GM12878 (cell line): ENCODE measurements around the gene MTRFR. TPM values are rescaled to one million over a fixed set of nuclear protein-coding genes. Genes with fewer than 3 reads are reported as not detected.

Experiments
- ASH2L ChIP-seq: fragments of 300-600, 200-600 bp; sonication (generic); IDR thresholded peaks from 2 replicates; pipeline ENCODE4 v1.6.1; 2017; ENCODE audit warnings: low read depth, mild to moderate bottlenecking, borderline replicate concordance
- BHLHE40 ChIP-seq, 2 experiments: fragments of 450-650 bp in 1 of 2; IDR thresholded peaks; 2 replicates each; pipeline ENCODE4 v1.6.1; 2011 to 2017; ENCODE audit warnings: low read depth in 2 of 2, borderline replicate concordance in 1 of 2, improper control_type of control experiment in 1 of 2, low read length in 1 of 2, mild to moderate bottlenecking in 1 of 2
- BMI1 ChIP-seq: fragments of 450-650 bp; IDR thresholded peaks from 2 replicates; pipeline ENCODE4 v1.6.1; 2016; ENCODE audit warnings: mild to moderate bottlenecking, moderate library complexity, borderline replicate concordance
- CHD4 ChIP-seq: fragments of 200-600 bp; sonication (generic); IDR thresholded peaks from 2 replicates; pipeline ENCODE4 v1.6.1; 2016; ENCODE audit warnings: mild to moderate bottlenecking
- EED ChIP-seq: sonication (generic); IDR thresholded peaks from 2 replicates; pipeline ENCODE4 v1.6.1; 2016; ENCODE audit warnings: antibody characterized with exemption, low read depth
- EGR1 ChIP-seq, 2 experiments: IDR thresholded peaks; 1 replicate in 1 of 2; 2 replicates in 1 of 2; pipeline ENCODE4 v1.6.1; 2011 to 2012; ENCODE audit warnings: low read depth in 2 of 2, low read length in 2 of 2, borderline replicate concordance in 1 of 2, mild to moderate bottlenecking in 1 of 2, moderate library complexity in 1 of 2
- ESRRA ChIP-seq: IDR thresholded peaks from 2 replicates; pipeline ENCODE4 v1.6.1; 2012; ENCODE audit warnings: mild to moderate bottlenecking, low read length, improper control_type of control experiment
- FOXM1 ChIP-seq: IDR thresholded peaks from 2 replicates; pipeline ENCODE4 v1.6.1; 2012; ENCODE audit warnings: low read depth, mild to moderate bottlenecking, inconsistent platforms, low read length, moderate library complexity
- GABPA ChIP-seq: IDR thresholded peaks from 2 replicates; pipeline ENCODE4 v1.6.1; 2014; ENCODE audit warnings: antibody characterized with exemption, low read depth, mild to moderate bottlenecking, inconsistent platforms
- MTA2 ChIP-seq: fragments of 450-650 bp; IDR thresholded peaks from 2 replicates; pipeline ENCODE4 v1.6.1; 2016; ENCODE audit warnings: low read depth, mild to moderate bottlenecking, moderate library complexity
- MTA3 ChIP-seq: IDR thresholded peaks from 2 replicates; pipeline ENCODE4 v1.6.1; 2012; ENCODE audit warnings: low read length, inconsistent platforms, borderline replicate concordance
- NBN ChIP-seq: fragments of 450-650 bp; IDR thresholded peaks from 2 replicates; pipeline ENCODE4 v1.6.1; 2016
- PAX5 ChIP-seq: IDR thresholded peaks from 2 replicates; pipeline ENCODE4 v1.6.1; 2011; ENCODE audit warnings: low read depth, low read length, borderline replicate concordance
- PML ChIP-seq: IDR thresholded peaks from 2 replicates; pipeline ENCODE4 v1.6.1; 2012; ENCODE audit warnings: low read length, inconsistent platforms
- POLR2AphosphoS2 ChIP-seq: IDR thresholded peaks from 2 replicates; pipeline ENCODE4 v1.6.1; 2011; ENCODE audit warnings: low read depth, mild to moderate bottlenecking, low read length, improper control_type of control experiment, moderate library complexity
- POU2F2 ChIP-seq: IDR thresholded peaks from 3 replicates; pipeline ENCODE4 v1.6.1; 2011; ENCODE audit warnings: low read depth, mild to moderate bottlenecking, low read length, borderline replicate concordance
- RAD51 ChIP-seq: fragments of 450-650 bp; IDR thresholded peaks from 2 replicates; pipeline ENCODE4 v1.6.1; 2016; ENCODE audit warnings: moderate library complexity, mild to moderate bottlenecking, inconsistent platforms
- SPI1 ChIP-seq: IDR thresholded peaks from 2 replicates; pipeline ENCODE4 v1.6.1; 2011; ENCODE audit warnings: low read depth, mild to moderate bottlenecking, low read length, moderate library complexity, borderline replicate concordance; ENCODE audit not compliant: insufficient read depth
- SREBF1 ChIP-seq: IDR thresholded peaks from 2 replicates; pipeline ENCODE4 v1.6.1; 2012; ENCODE audit warnings: mild to moderate bottlenecking, low read length
- SREBF2 ChIP-seq: IDR thresholded peaks from 2 replicates; pipeline ENCODE4 v1.6.1; 2012; ENCODE audit warnings: mild to moderate bottlenecking, low read length
- TCF3 ChIP-seq: IDR thresholded peaks from 2 replicates; pipeline ENCODE4 v1.6.1; 2012; ENCODE audit warnings: low read depth, mild to moderate bottlenecking, low read length, borderline replicate concordance; ENCODE audit not compliant: insufficient read depth
- YY1 ChIP-seq: IDR thresholded peaks from 2 replicates; pipeline ENCODE4 v1.6.1; 2011; ENCODE audit warnings: low read depth, mild to moderate bottlenecking, low read length
- ZZZ3 ChIP-seq: IDR thresholded peaks from 2 replicates; pipeline ENCODE4 v1.6.1; 2011; ENCODE audit warnings: low read depth; ENCODE audit not compliant: control insufficient read depth, insufficient read length
- polyA plus RNA-seq, 11 experiments: library from polyadenylated mRNA; depleted of rRNA in 4 of 11; unstranded in 6 of 11; stranded (reverse) in 5 of 11; fragments of >200 nt; fragmentation: Nextera tagmentation in 4 of 11; fragmentation: Illumina TruSeq in 1 of 11; extraction: Ambion mirVana in 4 of 11; extraction: Trizol in 1 of 11; gene quantifications; 1 replicate in 1 of 11; 2 replicates in 10 of 11; pipeline versions ENCODE4 v1.2.1 to v1.2.3, GENCODE V29; 2011 to 2016; ENCODE audit warnings: inconsistent platforms in 2 of 11, missing spikeins in 2 of 11, low read depth in 1 of 11
- total RNA-seq, 4 experiments: library from RNA; depleted of rRNA in 3 of 4; stranded (reverse); fragments of >200 nt in 3 of 4; fragmentation: Illumina TruSeq in 1 of 4; extraction: Trizol in 1 of 4; gene quantifications; 2 replicates each; pipeline versions ENCODE4 v1.2.1 to v1.2.3, GENCODE V29; 2013 to 2021
- TF ChIP-seq, protein P1 (sequence below), 3 experiments: IDR thresholded peaks in 2 of 3; conservative IDR thresholded peaks in 1 of 3; 2 replicates each; pipeline ENCODE4 v1.5.1; 2011; ENCODE audit warnings: low read depth in 3 of 3, low read length in 3 of 3, mild to moderate bottlenecking in 3 of 3, control low read depth in 2 of 3, moderate library complexity in 2 of 3, inconsistent platforms in 1 of 3, mixed read lengths in 1 of 3; ENCODE audit not compliant: control insufficient read depth in 2 of 3, insufficient read depth in 1 of 3; ENCODE audit errors: extremely low read depth in 1 of 3
- TF ChIP-seq, protein P2 (sequence below): IDR thresholded peaks from 2 replicates; pipeline ENCODE4 v1.6.1; 2012; ENCODE audit warnings: low read depth, low read length, improper control_type of control experiment
- TF ChIP-seq, protein P3 (sequence below): fragments of 450-650 bp; IDR thresholded peaks from 2 replicates; pipeline ENCODE4 v1.6.1; 2017; ENCODE audit warnings: mild to moderate bottlenecking, moderate library complexity

MTRFR gene
- total and polyA plus RNA-seq, 10 of the 15 experiments (the other 5 are each of a cell fraction or from before 2014, with no cell fraction given): 12.2 to 33.4 (median 24.8) TPM

DNA sequence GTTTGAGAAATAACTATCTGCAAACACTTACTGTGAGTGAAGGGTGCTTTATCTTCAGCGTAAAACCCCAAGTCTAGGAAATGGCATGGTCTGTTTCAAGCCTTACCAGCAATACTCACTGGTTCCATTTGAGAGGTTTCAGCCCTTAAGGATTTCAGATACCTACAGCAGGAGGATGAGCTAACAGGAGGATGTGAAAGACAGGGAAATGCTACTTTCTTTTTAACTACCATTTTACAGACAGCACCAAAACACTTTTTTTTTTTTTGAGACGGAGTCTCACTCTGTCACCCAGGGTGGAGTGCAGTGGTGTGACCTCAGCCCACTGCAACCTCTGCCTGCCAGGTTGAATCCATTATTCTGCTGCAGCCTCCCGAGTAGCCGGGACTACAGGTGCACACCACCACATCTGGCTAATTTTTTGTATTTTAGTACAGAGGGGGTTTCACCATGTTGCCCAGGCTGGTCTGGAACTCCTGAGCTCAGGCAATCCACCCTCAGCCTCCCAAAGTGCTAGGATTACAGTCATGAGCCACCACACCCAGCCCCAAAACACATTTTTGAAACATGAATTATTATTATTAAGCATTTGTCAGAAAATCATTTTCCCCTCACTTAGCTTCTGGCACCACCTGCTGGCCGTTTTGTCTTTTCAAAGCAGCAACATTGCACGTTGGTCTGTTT is 4.6 kb downstream of the MTRFR start (continued):
- TF ChIP-seq, protein P1, sequence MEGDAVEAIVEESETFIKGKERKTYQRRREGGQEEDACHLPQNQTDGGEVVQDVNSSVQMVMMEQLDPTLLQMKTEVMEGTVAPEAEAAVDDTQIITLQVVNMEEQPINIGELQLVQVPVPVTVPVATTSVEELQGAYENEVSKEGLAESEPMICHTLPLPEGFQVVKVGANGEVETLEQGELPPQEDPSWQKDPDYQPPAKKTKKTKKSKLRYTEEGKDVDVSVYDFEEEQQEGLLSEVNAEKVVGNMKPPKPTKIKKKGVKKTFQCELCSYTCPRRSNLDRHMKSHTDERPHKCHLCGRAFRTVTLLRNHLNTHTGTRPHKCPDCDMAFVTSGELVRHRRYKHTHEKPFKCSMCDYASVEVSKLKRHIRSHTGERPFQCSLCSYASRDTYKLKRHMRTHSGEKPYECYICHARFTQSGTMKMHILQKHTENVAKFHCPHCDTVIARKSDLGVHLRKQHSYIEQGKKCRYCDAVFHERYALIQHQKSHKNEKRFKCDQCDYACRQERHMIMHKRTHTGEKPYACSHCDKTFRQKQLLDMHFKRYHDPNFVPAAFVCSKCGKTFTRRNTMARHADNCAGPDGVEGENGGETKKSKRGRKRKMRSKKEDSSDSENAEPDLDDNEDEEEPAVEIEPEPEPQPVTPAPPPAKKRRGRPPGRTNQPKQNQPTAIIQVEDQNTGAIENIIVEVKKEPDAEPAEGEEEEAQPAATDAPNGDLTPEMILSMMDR (IDR thresholded peaks at IDR 0.05 in 2 of 3, conservative IDR thresholded peaks at IDR 0.05 in 1 of 3; ENCODE audit: control insufficient read depth in 2 of 3, extremely low read depth in 1 of 3, insufficient read depth in 1 of 3, low read depth in 3 of 3, low read length in 3 of 3): peak; percentile 63 to 71 (median 68); a peak in 5 of 6 replicates
- TF ChIP-seq ZZZ3: no peak
- peak; percentile 81 for TF ChIP-seq EED
- no peak for TF ChIP-seq EGR1 (IDR thresholded peaks at IDR 0.05; ENCODE audit: borderline replicate concordance in 1 of 2, low read depth in 2 of 2, low read length in 2 of 2)
- no peak for TF ChIP-seq SREBF1
- 0 out of 2 replicates have a peak, but pooled peaks have one; percentile 25 for TF ChIP-seq FOXM1
- TF ChIP-seq ESRRA: no peak
- TF ChIP-seq, protein P2, sequence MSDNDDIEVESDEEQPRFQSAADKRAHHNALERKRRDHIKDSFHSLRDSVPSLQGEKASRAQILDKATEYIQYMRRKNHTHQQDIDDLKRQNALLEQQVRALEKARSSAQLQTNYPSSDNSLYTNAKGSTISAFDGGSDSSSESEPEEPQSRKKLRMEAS: no peak
- no peak for TF ChIP-seq SPI1
- TF ChIP-seq GABPA: no peak
- TF ChIP-seq ASH2L: no peak
- 0 out of 4 replicates have a peak, but pooled peaks of 1 of the 2 experiments have one; percentile 16 for TF ChIP-seq BHLHE40 (IDR thresholded peaks at IDR 0.05; ENCODE audit: borderline replicate concordance in 1 of 2, low read depth in 2 of 2, low read length in 1 of 2)
- no peak for TF ChIP-seq BMI1
- no peak for TF ChIP-seq MTA2
- no peak for TF ChIP-seq RAD51
- TF ChIP-seq PAX5: no peak
- TF ChIP-seq TCF3: no peak
- no peak for TF ChIP-seq SREBF2
- no peak for TF ChIP-seq CHD4
- 0 out of 2 replicates have a peak, but pooled peaks have one; percentile 37 for TF ChIP-seq NBN
- no peak for TF ChIP-seq POU2F2
- TF ChIP-seq, protein P3, sequence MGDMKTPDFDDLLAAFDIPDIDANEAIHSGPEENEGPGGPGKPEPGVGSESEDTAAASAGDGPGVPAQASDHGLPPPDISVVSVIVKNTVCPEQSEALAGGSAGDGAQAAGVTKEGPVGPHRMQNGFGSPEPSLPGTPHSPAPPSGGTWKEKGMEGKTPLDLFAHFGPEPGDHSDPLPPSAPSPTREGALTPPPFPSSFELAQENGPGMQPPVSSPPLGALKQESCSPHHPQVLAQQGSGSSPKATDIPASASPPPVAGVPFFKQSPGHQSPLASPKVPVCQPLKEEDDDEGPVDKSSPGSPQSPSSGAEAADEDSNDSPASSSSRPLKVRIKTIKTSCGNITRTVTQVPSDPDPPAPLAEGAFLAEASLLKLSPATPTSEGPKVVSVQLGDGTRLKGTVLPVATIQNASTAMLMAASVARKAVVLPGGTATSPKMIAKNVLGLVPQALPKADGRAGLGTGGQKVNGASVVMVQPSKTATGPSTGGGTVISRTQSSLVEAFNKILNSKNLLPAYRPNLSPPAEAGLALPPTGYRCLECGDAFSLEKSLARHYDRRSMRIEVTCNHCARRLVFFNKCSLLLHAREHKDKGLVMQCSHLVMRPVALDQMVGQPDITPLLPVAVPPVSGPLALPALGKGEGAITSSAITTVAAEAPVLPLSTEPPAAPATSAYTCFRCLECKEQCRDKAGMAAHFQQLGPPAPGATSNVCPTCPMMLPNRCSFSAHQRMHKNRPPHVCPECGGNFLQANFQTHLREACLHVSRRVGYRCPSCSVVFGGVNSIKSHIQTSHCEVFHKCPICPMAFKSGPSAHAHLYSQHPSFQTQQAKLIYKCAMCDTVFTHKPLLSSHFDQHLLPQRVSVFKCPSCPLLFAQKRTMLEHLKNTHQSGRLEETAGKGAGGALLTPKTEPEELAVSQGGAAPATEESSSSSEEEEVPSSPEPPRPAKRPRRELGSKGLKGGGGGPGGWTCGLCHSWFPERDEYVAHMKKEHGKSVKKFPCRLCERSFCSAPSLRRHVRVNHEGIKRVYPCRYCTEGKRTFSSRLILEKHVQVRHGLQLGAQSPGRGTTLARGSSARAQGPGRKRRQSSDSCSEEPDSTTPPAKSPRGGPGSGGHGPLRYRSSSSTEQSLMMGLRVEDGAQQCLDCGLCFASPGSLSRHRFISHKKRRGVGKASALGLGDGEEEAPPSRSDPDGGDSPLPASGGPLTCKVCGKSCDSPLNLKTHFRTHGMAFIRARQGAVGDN: no peak
- TF ChIP-seq POLR2AphosphoS2: no peak
- TF ChIP-seq MTA3: peak; percentile 44; the same call in 1 of the 2 replicates
- 0 out of 2 replicates have a peak, but pooled peaks have one; percentile 27 for TF ChIP-seq YY1
- peak; percentile 66; the same call in 1 of the 2 replicates for TF ChIP-seq PML
